SK-N-SH treated with all-trans-retinoic acid at 6 μM for 48 hours (cell line): ENCODE results near the gene NGDN.

ENCODE experiments used
- ATAC-seq: fragments of 200-7000 bp; cut with Tn5 transposase; 3 replicates; pipeline ENCODE4 v1.9.1; 2020; ENCODE audit warnings: mild to moderate bottlenecking, moderate library complexity
- ARNTL ChIP-seq: fragments of 450-650 bp; formaldehyde crosslinking; IDR thresholded peaks from 2 replicates; pipeline ENCODE4 v1.5.0; 2020; ENCODE audit warnings: low read depth, mild to moderate bottlenecking, moderate library complexity, borderline replicate concordance
- BACH2 ChIP-seq: fragments of 250-450 bp; sonication (Bioruptor Pico); IDR thresholded peaks from 2 replicates; pipeline ENCODE4 v1.9.0; 2021; ENCODE audit warnings: mild to moderate bottlenecking, borderline replicate concordance
- CSDC2 ChIP-seq: fragments of 250-450 bp; sonication (Bioruptor Pico); IDR thresholded peaks from 2 replicates; pipeline ENCODE4 v1.5.0; 2020; ENCODE audit warnings: mild to moderate bottlenecking, moderate library complexity
- ESRRG ChIP-seq: fragments of 250-450 bp; sonication (Bioruptor Pico); IDR thresholded peaks from 2 replicates; pipeline ENCODE4 v1.6.1; 2021; ENCODE audit warnings: mild to moderate bottlenecking
- GLIS3 ChIP-seq: fragments of 250-450 bp; sonication (Bioruptor Pico); IDR thresholded peaks from 2 replicates; pipeline ENCODE4 v1.5.0; 2020; ENCODE audit warnings: mild to moderate bottlenecking, moderate library complexity
- ISL1 ChIP-seq: fragments of 250-450 bp; sonication (Bioruptor Pico); IDR thresholded peaks from 2 replicates; pipeline ENCODE4 v2.1.2; 2022; ENCODE audit warnings: mild to moderate bottlenecking, moderate library complexity
- OSR1 ChIP-seq: fragments of 250-450 bp; sonication (Bioruptor Pico); IDR thresholded peaks from 2 replicates; pipeline ENCODE4 v1.8.0; 2022; ENCODE audit warnings: moderate library complexity, mild to moderate bottlenecking, inconsistent platforms
- PPARA ChIP-seq: fragments of 250-450 bp; sonication (Bioruptor Pico); IDR thresholded peaks from 2 replicates; pipeline ENCODE4 v1.5.0; 2020; ENCODE audit warnings: mild to moderate bottlenecking, borderline replicate concordance
- SNAI2 ChIP-seq: fragments of 250-450 bp; sonication (Bioruptor Pico); IDR thresholded peaks from 2 replicates; pipeline ENCODE4 v1.5.0; 2020; ENCODE audit warnings: mild to moderate bottlenecking, moderate library complexity
- TCF4 ChIP-seq: fragments of 250-450 bp; sonication (Bioruptor Pico); IDR thresholded peaks from 2 replicates; pipeline ENCODE4 v1.8.0; 2021; ENCODE audit warnings: mild to moderate bottlenecking, moderate library complexity, borderline replicate concordance
- TOX ChIP-seq: fragments of 250-450 bp; sonication (Bioruptor Pico); IDR thresholded peaks from 2 replicates; pipeline ENCODE4 v1.8.0; 2021; ENCODE audit warnings: mild to moderate bottlenecking, moderate library complexity, borderline replicate concordance
- ZFP3 ChIP-seq: fragments of 250-450 bp; sonication (Bioruptor Pico); IDR thresholded peaks from 2 replicates; pipeline ENCODE4 v1.5.0; 2020; ENCODE audit warnings: mild to moderate bottlenecking, moderate library complexity
- ZNF565 ChIP-seq: fragments of 450-650 bp; formaldehyde crosslinking; conservative IDR thresholded peaks from 2 replicates; pipeline ENCODE4 v1.5.0; 2020; ENCODE audit warnings: low read depth, mild to moderate bottlenecking, moderate library complexity
- ZNF8 ChIP-seq: fragments of 450-650 bp; formaldehyde crosslinking; IDR thresholded peaks from 2 replicates; pipeline ENCODE4 v1.5.0; 2020; ENCODE audit warnings: mild to moderate bottlenecking, moderate library complexity
- TF ChIP-seq, protein P1 (sequence below): fragments of 250-450 bp; sonication (Bioruptor Pico); IDR thresholded peaks from 2 replicates; pipeline ENCODE4 v1.8.0; 2020; ENCODE audit warnings: mild to moderate bottlenecking, moderate library complexity, borderline replicate concordance
- TF ChIP-seq, protein P2 (sequence below): fragments of 250-450 bp; sonication (Bioruptor Pico); IDR thresholded peaks from 2 replicates; pipeline ENCODE4 v1.8.0; 2021; ENCODE audit warnings: low read depth, mild to moderate bottlenecking, moderate library complexity, borderline replicate concordance
- TF ChIP-seq, protein P3 (sequence below): fragments of 250-450 bp; sonication (Bioruptor Pico); IDR thresholded peaks from 2 replicates; pipeline ENCODE4 v1.5.0; 2020; ENCODE audit warnings: mild to moderate bottlenecking, moderate library complexity
- TF ChIP-seq, protein P4 (sequence below): fragments of 250-450 bp; sonication (Bioruptor Pico); IDR thresholded peaks from 2 replicates; pipeline ENCODE4 v1.5.1; 2020; ENCODE audit warnings: low read depth, mild to moderate bottlenecking, moderate library complexity
- TF ChIP-seq, protein P5 (sequence below): fragments of 250-450 bp; sonication (Bioruptor Pico); IDR thresholded peaks from 2 replicates; pipeline ENCODE4 v1.5.1; 2021; ENCODE audit warnings: mild to moderate bottlenecking, moderate library complexity

Gene NGDN

DNA sequence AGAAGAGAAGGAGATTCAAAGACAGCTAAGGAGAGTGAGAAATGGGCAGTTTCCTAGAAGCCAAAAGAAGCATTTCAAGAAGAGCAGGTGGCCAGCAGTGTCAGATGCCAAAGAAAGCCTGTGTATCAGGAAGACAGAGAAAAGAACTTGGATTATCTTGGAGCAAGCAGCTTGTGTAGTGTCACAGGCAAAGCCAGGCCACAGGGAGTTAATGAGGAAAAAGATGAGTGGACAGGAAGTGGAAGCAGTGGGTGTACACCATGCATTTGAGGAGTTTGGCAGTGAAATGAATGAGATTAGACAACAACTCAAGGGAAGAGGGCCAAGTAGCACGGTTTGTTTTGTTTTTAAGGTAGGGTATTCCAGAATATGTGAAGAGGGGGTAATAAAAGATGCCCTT, 28.4 kb upstream of the NGDN start:
- no peak for TF ChIP-seq TOX (CRISPR knock-in tag)
- TF ChIP-seq, protein P1, sequence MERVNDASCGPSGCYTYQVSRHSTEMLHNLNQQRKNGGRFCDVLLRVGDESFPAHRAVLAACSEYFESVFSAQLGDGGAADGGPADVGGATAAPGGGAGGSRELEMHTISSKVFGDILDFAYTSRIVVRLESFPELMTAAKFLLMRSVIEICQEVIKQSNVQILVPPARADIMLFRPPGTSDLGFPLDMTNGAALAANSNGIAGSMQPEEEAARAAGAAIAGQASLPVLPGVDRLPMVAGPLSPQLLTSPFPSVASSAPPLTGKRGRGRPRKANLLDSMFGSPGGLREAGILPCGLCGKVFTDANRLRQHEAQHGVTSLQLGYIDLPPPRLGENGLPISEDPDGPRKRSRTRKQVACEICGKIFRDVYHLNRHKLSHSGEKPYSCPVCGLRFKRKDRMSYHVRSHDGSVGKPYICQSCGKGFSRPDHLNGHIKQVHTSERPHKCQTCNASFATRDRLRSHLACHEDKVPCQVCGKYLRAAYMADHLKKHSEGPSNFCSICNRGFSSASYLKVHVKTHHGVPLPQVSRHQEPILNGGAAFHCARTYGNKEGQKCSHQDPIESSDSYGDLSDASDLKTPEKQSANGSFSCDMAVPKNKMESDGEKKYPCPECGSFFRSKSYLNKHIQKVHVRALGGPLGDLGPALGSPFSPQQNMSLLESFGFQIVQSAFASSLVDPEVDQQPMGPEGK (CRISPR knock-in tag) = no peak
- TF ChIP-seq SNAI2 (CRISPR knock-in tag) = no peak
- TF ChIP-seq ESRRG (CRISPR knock-in tag) = no peak
- no peak for TF ChIP-seq GLIS3 (CRISPR knock-in tag)
- TF ChIP-seq ZNF8 (CRISPR knock-in tag) = no peak
- TF ChIP-seq, protein P2, sequence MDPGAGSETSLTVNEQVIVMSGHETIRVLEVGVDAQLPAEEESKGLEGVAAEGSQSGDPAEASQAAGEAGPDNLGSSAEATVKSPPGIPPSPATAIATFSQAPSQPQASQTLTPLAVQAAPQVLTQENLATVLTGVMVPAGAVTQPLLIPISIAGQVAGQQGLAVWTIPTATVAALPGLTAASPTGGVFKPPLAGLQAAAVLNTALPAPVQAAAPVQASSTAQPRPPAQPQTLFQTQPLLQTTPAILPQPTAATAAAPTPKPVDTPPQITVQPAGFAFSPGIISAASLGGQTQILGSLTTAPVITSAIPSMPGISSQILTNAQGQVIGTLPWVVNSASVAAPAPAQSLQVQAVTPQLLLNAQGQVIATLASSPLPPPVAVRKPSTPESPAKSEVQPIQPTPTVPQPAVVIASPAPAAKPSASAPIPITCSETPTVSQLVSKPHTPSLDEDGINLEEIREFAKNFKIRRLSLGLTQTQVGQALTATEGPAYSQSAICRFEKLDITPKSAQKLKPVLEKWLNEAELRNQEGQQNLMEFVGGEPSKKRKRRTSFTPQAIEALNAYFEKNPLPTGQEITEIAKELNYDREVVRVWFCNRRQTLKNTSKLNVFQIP = no peak
- TF ChIP-seq OSR1 (CRISPR knock-in tag) = no peak
- no peak for TF ChIP-seq ARNTL (CRISPR knock-in tag)
- ATAC-seq = no peak

DNA sequence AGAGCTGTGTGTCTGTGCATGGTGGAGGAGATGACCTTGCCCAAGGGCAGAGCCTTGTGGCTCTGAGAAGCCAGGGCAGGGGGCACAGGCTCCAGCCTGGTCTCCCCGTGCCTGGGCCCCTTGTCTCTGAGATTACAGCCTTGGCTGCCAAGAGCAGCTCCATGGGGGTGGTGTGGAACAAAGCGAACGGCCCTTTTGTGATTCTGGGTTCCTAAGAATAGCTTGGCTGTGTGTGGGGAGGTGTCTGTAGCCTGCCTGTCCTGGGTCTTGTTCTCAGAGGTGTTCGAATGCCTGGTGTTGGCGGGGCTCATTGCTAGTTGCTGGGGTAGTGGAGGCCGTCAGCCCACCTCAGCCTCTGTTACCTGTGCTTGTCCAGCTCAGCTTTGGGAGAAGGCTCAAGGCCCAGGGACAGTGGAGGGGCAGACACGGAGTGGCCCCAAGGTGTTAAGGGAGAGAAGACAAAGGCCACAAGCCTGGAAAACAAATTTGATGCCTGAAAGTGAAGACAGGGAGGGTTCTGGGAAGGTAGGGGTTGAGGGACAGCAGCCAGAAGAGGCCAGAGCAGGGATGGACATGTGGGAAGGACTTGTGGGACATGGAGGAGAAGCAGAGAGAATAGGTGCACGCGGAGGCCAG, 26.7 kb upstream of the NGDN start:
- TF ChIP-seq, protein P1 (CRISPR knock-in tag) = no peak
- TF ChIP-seq OSR1 (CRISPR knock-in tag) (no peak), TCF4 (CRISPR knock-in tag) (no peak), ARNTL (CRISPR knock-in tag) (no peak), TOX (CRISPR knock-in tag) (no peak), CSDC2 (CRISPR knock-in tag) (no peak), ZNF565 (no peak), BACH2 (CRISPR knock-in tag) (no peak), ISL1 (CRISPR knock-in tag) (no peak), ZNF8 (CRISPR knock-in tag) (no peak)
- TF ChIP-seq, protein P3, sequence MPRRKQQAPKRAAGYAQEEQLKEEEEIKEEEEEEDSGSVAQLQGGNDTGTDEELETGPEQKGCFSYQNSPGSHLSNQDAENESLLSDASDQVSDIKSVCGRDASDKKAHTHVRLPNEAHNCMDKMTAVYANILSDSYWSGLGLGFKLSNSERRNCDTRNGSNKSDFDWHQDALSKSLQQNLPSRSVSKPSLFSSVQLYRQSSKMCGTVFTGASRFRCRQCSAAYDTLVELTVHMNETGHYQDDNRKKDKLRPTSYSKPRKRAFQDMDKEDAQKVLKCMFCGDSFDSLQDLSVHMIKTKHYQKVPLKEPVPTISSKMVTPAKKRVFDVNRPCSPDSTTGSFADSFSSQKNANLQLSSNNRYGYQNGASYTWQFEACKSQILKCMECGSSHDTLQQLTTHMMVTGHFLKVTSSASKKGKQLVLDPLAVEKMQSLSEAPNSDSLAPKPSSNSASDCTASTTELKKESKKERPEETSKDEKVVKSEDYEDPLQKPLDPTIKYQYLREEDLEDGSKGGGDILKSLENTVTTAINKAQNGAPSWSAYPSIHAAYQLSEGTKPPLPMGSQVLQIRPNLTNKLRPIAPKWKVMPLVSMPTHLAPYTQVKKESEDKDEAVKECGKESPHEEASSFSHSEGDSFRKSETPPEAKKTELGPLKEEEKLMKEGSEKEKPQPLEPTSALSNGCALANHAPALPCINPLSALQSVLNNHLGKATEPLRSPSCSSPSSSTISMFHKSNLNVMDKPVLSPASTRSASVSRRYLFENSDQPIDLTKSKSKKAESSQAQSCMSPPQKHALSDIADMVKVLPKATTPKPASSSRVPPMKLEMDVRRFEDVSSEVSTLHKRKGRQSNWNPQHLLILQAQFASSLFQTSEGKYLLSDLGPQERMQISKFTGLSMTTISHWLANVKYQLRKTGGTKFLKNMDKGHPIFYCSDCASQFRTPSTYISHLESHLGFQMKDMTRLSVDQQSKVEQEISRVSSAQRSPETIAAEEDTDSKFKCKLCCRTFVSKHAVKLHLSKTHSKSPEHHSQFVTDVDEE (CRISPR knock-in tag) = no peak
- TF ChIP-seq, protein P4, sequence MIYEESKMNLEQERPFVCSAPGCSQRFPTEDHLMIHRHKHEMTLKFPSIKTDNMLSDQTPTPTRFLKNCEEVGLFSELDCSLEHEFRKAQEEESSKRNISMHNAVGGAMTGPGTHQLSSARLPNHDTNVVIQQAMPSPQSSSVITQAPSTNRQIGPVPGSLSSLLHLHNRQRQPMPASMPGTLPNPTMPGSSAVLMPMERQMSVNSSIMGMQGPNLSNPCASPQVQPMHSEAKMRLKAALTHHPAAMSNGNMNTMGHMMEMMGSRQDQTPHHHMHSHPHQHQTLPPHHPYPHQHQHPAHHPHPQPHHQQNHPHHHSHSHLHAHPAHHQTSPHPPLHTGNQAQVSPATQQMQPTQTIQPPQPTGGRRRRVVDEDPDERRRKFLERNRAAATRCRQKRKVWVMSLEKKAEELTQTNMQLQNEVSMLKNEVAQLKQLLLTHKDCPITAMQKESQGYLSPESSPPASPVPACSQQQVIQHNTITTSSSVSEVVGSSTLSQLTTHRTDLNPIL (CRISPR knock-in tag) = no peak
- TF ChIP-seq, protein P5, sequence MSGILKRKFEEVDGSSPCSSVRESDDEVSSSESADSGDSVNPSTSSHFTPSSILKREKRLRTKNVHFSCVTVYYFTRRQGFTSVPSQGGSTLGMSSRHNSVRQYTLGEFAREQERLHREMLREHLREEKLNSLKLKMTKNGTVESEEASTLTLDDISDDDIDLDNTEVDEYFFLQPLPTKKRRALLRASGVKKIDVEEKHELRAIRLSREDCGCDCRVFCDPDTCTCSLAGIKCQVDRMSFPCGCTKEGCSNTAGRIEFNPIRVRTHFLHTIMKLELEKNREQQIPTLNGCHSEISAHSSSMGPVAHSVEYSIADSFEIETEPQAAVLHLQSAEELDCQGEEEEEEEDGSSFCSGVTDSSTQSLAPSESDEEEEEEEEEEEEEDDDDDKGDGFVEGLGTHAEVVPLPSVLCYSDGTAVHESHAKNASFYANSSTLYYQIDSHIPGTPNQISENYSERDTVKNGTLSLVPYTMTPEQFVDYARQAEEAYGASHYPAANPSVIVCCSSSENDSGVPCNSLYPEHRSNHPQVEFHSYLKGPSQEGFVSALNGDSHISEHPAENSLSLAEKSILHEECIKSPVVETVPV = no peak
- TF ChIP-seq, all 23 proteins: peak for 0
- ATAC-seq = no peak

DNA sequence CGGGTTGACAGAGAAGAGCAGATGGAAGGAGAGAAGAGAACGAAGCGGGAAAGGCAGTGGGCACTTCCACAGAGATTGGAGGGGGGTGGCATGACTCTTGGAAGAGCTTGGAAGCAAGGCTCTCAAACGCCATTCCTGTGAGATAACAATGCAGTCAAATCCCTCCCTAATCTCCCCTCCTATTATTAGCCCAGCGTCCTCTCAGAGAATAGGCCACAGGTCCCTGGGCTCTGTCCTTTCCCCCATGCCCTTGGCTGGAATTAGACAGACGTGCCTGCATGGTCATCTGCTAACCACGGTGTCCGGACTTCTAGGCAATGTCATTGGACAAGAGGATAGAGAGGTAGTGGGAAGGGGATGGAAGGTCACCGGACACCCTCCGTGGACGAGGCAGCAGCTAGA, 26.1 kb upstream of the NGDN start:
- ATAC-seq = no peak
- no peak for TF ChIP-seq ZFP3 (CRISPR knock-in tag)
- no peak for TF ChIP-seq ZNF8 (CRISPR knock-in tag)
- TF ChIP-seq ESRRG (CRISPR knock-in tag) = no peak
- no peak for TF ChIP-seq PPARA (CRISPR knock-in tag)
- TF ChIP-seq, protein P4 (CRISPR knock-in tag) = no peak
- TF ChIP-seq, protein P1 (CRISPR knock-in tag) = no peak
- TF ChIP-seq, protein P5 = no peak
- TF ChIP-seq OSR1 (CRISPR knock-in tag) = no peak
- TF ChIP-seq SNAI2 (CRISPR knock-in tag) = no peak
- TF ChIP-seq GLIS3 (CRISPR knock-in tag) = no peak
- TF ChIP-seq ZNF565 = no peak
- TF ChIP-seq TOX (CRISPR knock-in tag) = no peak
